Measurements from ENCODE around the gene TMEM240. TPM values are rescaled to one million over a fixed set of nuclear protein-coding genes. Genes with fewer than 3 reads are reported as not detected.
A peak's percentile ranks its signal among the peaks of the same experiment; 100 is the strongest.
"Not testable (repeated sequence)": the region's sequence is repeated elsewhere in the genome, so short reads cannot be mapped to it uniquely, and the experiment has no call there.

Gene TMEM240
- total and polyA plus RNA-seq, 2 donors (not counting 3 experiments of a cell fraction or from before 2014, with no cell fraction given) = 7.0 to 7.6 TPM

DNA sequence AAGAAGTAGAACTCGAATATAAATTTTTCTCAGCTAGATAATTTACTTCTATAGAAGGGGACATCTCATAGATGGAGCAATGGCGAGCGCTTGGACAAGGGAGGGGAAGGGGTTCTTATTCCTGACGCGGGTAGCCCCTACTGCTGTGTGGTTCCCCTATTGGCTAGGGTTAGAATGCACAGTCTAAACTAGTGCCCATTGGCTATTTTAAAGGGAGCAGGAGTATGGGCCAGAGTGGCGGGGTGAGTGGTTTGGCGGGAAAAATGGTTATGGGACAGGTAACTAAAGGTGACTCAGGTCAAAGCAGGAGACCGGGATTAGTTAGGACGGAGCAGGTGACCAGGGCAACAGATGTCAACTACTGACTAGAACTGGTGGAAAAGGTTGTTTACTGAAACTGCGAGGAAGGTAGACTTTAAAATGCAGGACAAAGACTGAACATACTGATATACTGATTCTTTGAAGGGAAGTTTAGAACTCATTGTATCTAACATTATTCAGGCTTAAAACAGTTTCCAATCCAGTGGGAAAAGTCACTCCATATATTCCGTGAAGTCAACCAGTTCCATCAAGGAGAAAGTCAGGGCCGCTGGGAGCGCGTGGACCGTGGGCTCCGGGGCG is 29.4 kb downstream of the TMEM240 start:
- Histone ChIP-seq H3K4me3 (replicated peaks in 1 of 3; ENCODE audit: insufficient read depth in 1 of 3, low read depth in 1 of 3, low read length in 3 of 3) (peak overlapping the region; percentile 33 to 69 (median 61)), H3K79me2 (ENCODE audit: control insufficient read depth, insufficient read depth, low read length) (peaks cover 21% of the 10 kb centered on the region), H3K27ac (ENCODE audit: insufficient read depth, low read depth, low read length) (peak overlapping the region; percentile 96), H3K4me2 (ENCODE audit: insufficient read depth, low read length) (peak overlapping the region; percentile 86), H3K9me3 (replicated peaks; ENCODE audit: control insufficient read depth, insufficient read depth, low read length) (no peaks in the 10 kb centered on the region), H4K20me1 (replicated peaks; ENCODE audit: control insufficient read depth, extremely low read depth, insufficient read depth, low read length) (no peaks in the 10 kb centered on the region), H3K36me3 (ENCODE audit: control insufficient read depth in 2 of 2, extremely low read depth in 1 of 2, insufficient read depth in 2 of 2, low read length in 2 of 2) (no peaks in the 10 kb centered on the region), H3K9me1 (replicated peaks; ENCODE audit: control insufficient read depth, extremely low read depth, insufficient read depth, low read length) (no peaks in the 10 kb centered on the region), H3K4me1 (ENCODE audit: control insufficient read depth, extremely low read depth, insufficient read depth, low read length) (peaks cover 4% of the 10 kb centered on the region), H2AFZ (ENCODE audit: low read depth, low read length) (peak overlapping the region; percentile 91), H3K27me3 (ENCODE audit: control insufficient read depth in 2 of 2, insufficient read depth in 2 of 2, low read length in 2 of 2) (no peaks in the 10 kb centered on the region), H3K9ac (replicated peaks; ENCODE audit: extremely low read depth, insufficient read depth, low read length) (peak overlapping the region; percentile 98)
- no peak for FAIRE-seq
- TF ChIP-seq POLR2AphosphoS5 (IDR thresholded peaks at IDR 0.05; ENCODE audit: insufficient read depth, low read depth, low read length) = no peak
- no peak for TF ChIP-seq EZH2 (IDR thresholded peaks at IDR 0.05; ENCODE audit: borderline replicate concordance, low read depth, low read length, severe bottlenecking)
- TF ChIP-seq POLR2A (IDR thresholded peaks at IDR 0.05; ENCODE audit: low read depth, low read length) = no peak
- no peak for TF ChIP-seq JUN (IDR thresholded peaks at IDR 0.05; ENCODE audit: borderline replicate concordance, insufficient read depth, insufficient read length, low read depth)
- TF ChIP-seq GATA2 (IDR thresholded peaks at IDR 0.05; ENCODE audit: insufficient read depth, insufficient read length, low read depth, low read length) = no peak
- TF ChIP-seq, protein P1, sequence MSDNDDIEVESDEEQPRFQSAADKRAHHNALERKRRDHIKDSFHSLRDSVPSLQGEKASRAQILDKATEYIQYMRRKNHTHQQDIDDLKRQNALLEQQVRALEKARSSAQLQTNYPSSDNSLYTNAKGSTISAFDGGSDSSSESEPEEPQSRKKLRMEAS (IDR thresholded peaks at IDR 0.05; ENCODE audit: insufficient read depth, insufficient read length) = no peak
- TF ChIP-seq FOS (IDR thresholded peaks at IDR 0.05; ENCODE audit: borderline replicate concordance, insufficient read depth, low read length) = no peak
- no peak for TF ChIP-seq MYC (IDR thresholded peaks at IDR 0.05; ENCODE audit: low read depth, low read length)
- TF ChIP-seq, protein P2, sequence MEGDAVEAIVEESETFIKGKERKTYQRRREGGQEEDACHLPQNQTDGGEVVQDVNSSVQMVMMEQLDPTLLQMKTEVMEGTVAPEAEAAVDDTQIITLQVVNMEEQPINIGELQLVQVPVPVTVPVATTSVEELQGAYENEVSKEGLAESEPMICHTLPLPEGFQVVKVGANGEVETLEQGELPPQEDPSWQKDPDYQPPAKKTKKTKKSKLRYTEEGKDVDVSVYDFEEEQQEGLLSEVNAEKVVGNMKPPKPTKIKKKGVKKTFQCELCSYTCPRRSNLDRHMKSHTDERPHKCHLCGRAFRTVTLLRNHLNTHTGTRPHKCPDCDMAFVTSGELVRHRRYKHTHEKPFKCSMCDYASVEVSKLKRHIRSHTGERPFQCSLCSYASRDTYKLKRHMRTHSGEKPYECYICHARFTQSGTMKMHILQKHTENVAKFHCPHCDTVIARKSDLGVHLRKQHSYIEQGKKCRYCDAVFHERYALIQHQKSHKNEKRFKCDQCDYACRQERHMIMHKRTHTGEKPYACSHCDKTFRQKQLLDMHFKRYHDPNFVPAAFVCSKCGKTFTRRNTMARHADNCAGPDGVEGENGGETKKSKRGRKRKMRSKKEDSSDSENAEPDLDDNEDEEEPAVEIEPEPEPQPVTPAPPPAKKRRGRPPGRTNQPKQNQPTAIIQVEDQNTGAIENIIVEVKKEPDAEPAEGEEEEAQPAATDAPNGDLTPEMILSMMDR (IDR thresholded peaks at IDR 0.05; ENCODE audit: extremely low read depth in 1 of 2, insufficient read depth in 1 of 2, low read depth in 1 of 2, low read length in 2 of 2) = no peak
- dilution Hi-C loops (cut with MboI; ENCODE audit: extremely low pct_ligation_motif_present, low sequenced_read_pairs) (no loop called here), intact Hi-C loops (cut with micrococcal nuclease) (loop anchor here (5.0 kb wide), 1 partner anchor 106 kb away; the partner anchor contains the start of gene MIB2)
- POLR2A ChIA-PET = interaction anchor here (0.7 to 0.9 kb wide), 2 partner anchors 29 to 111 kb away, joined by 3 to 4 read pairs; no protein-coding TSS in a partner anchor
- TSS peak; percentile 93 for BruUV-seq (replicated peaks)
- DNase-seq (ENCODE audit: low read depth, low spot score) = no peak
- CTCF ChIA-PET = no interaction called here

DNA sequence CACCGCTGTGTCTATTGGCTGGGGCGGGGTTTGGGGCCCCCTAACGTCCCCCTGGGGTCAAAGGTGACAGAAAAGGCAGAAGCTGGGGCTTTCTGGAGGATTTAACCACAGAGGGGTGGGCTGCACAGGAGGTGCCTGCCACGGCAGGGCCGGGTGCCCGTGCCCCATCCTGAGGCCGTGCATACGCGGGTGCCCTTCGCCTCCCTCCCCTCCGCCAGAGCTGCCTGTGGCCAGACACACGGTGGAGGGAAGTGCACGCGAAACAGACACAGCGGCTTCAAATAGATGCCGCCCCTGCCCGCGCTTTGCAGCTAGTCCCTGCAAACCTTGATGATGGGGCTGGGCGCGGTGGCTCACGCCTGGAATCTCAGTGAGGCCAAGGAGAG is 31.0 kb downstream of the TMEM240 start:
- H3K9me1 ChIP-seq (replicated peaks; ENCODE audit: control insufficient read depth, extremely low read depth, insufficient read depth, low read length); H3K4me2 ChIP-seq (ENCODE audit: insufficient read depth, low read length); H3K27ac ChIP-seq (ENCODE audit: insufficient read depth, low read depth, low read length); FAIRE-seq; H3K27me3 ChIP-seq (ENCODE audit: control insufficient read depth in 2 of 2, insufficient read depth in 2 of 2, low read length in 2 of 2); H3K4me3 ChIP-seq (replicated peaks in 1 of 3; ENCODE audit: insufficient read depth in 1 of 3, low read depth in 1 of 3, low read length in 3 of 3); DNase-seq (ENCODE audit: low read depth, low spot score); intact Hi-C loops (cut with micrococcal nuclease); H3K9ac ChIP-seq (replicated peaks; ENCODE audit: extremely low read depth, insufficient read depth, low read length); H2AFZ ChIP-seq (ENCODE audit: low read depth, low read length); CTCF ChIA-PET; POLR2A ChIA-PET; H3K4me1 ChIP-seq (ENCODE audit: control insufficient read depth, extremely low read depth, insufficient read depth, low read length); BruUV-seq (replicated peaks); dilution Hi-C loops (cut with MboI; ENCODE audit: extremely low pct_ligation_motif_present, low sequenced_read_pairs); H3K36me3 ChIP-seq (ENCODE audit: control insufficient read depth in 2 of 2, extremely low read depth in 1 of 2, insufficient read depth in 2 of 2, low read length in 2 of 2); H4K20me1 ChIP-seq (replicated peaks; ENCODE audit: control insufficient read depth, extremely low read depth, insufficient read depth, low read length); H3K9me3 ChIP-seq (replicated peaks; ENCODE audit: control insufficient read depth, insufficient read depth, low read length): not testable (repeated sequence)
- H3K79me2 ChIP-seq (ENCODE audit: control insufficient read depth, insufficient read depth, low read length) = peaks cover 13% of the 10 kb centered on the region
